ENCODE measurements around the gene FCHO2.
"Not testable (repeated sequence)": the region's sequence is repeated elsewhere in the genome, so short reads cannot be mapped to it uniquely, and the experiment has no call there.

FCHO2 gene, protein sequence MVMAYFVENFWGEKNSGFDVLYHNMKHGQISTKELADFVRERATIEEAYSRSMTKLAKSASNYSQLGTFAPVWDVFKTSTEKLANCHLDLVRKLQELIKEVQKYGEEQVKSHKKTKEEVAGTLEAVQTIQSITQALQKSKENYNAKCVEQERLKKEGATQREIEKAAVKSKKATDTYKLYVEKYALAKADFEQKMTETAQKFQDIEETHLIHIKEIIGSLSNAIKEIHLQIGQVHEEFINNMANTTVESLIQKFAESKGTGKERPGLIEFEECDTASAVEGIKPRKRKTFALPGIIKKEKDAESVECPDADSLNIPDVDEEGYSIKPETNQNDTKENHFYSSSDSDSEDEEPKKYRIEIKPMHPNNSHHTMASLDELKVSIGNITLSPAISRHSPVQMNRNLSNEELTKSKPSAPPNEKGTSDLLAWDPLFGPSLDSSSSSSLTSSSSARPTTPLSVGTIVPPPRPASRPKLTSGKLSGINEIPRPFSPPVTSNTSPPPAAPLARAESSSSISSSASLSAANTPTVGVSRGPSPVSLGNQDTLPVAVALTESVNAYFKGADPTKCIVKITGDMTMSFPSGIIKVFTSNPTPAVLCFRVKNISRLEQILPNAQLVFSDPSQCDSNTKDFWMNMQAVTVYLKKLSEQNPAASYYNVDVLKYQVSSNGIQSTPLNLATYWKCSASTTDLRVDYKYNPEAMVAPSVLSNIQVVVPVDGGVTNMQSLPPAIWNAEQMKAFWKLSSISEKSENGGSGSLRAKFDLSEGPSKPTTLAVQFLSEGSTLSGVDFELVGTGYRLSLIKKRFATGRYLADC

DNA sequence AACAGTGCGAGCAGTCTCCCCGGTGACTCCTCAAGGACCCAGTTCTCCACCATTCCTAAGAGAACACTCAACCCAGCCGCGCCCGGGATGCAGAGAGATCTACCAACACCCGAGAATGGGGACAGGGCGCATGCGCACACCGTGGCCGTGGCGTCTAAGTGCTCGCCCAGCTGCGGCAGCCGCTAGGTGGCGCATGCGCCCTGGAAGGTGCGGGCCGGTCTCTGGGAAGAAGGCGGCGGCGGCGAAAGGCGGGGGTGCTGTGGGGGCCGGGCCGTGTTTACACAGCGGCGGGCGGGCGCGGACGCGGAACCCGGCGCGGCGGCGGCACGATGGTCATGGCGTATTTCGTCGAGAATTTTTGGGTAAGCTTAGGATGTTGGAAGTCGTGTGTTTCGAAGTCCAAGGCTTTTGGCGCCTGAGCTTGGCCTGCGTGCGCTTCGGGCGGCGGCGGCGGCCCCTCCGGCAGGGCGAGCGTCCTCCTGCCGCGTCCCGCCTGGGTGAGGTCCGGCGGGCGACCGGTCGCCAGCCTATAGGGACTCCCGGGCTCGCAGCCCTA, at the start of gene FCHO2:
FCHO2 (plus strand) TSS at position 274 of the 556 bp plus-strand sequence; CDS start at position 330, 56 bp downstream.
- peak; percentile 98 for DNase-seq

GRCh38 chr5:72906806-72907205, 49.0 kb upstream of the FCHO2 start:
- no peak for DNase-seq

- no peak for DNase-seq
Observed at GRCh38 chr5:72908664-72909063, 47.2 kb upstream of the FCHO2 start.

- no peak for DNase-seq
Observed at GRCh38 chr5:72917371-72917776, 38.5 kb upstream of the FCHO2 start.

GRCh38 chr5:72920690-72921502, 34.9 kb upstream of the FCHO2 start:
- DNase-seq: no peak

DNA sequence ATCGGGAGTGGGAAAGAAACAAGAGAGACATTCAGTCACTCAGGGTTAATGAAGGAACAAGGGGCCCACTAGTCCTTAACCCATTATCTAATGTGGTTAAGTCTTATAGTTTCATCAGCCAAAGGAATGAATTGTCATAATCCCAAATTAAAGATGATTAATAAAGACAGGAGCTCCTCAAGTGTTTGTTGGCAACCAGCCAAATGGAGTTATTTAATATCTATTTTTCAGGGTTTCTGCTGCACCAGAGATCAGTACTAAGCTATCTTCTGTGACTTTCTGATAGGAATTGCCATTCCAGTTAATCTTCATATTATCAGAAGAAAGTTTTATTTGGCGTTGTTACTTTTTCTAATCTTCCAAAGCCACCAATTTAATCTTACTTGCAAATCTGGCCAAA, 34.0 kb upstream of the FCHO2 start:
- DNase-seq: no peak

DNA sequence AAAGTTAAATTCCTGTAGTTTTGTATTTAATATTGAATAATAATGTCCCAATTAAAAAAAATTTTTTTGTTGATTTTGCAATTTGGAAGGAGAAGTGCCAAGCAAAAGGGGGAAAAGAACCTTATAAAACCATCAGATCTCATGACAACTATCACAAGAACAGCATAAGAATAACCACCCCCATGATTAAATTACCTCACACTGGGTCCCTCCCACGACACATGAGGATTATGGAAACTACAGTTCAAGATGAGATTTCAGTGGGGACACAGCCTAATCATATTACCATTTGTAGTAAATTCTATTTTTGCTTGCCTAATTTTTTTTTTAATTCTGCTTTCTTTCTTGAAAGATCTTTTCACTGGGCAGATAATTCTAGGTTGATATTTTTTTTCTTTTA, 33.4 kb upstream of the FCHO2 start:
- no peak for DNase-seq

DNA sequence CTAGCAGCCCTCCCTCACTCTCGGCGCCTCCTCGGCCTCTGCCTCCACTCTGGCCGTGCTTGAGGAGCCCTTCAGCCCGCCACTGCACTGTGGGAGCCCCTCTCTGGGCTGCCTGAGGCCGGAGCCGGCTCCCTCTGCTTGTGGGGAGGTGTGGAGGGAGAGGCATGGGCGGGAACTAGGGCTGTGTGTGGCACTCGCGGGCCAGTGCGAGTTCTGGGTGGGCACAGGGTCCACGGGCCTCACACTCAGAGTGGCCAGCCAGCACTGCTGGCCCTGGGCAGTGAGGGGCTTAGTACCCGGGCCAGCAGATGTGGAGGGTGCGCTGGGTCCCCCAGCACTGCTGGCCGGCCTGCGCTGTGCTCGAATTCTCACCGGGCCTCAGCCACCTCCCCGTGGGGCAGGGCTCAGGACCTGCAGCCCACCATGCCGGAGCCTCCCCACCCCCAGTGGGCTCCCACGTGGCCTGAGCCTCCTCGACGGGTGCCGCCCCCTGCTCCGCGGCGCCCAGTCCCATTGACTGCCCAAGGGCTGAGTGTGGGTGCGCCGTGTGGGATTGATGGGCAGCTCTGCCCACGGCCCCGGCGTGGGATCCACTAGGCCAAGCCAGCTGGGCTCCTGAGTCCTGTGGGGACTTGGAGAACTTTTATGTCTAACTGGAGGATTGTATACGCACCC, 30.4 kb upstream of the FCHO2 start:
- DNase-seq: no peak

DNA sequence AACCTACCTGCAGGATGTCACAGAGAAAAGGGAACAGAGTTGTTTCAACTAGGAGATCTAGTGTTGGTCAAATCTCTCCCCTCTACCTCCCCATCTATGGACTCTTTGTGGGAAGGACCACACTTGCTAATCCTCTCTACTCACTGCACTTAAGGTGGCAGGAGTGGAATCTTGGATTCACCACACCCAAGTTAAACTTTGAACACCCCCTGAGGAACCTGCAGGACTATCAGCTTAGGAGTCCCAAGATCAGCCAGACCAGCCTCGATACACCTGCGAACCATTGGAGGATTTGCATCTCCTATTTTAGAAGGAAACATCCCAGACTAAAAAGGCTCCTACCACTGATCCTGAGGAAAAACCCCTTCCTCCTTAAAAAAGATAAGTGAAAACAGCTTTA, 23.2 kb upstream of the FCHO2 start:
- DNase-seq: not testable (repeated sequence)

DNA sequence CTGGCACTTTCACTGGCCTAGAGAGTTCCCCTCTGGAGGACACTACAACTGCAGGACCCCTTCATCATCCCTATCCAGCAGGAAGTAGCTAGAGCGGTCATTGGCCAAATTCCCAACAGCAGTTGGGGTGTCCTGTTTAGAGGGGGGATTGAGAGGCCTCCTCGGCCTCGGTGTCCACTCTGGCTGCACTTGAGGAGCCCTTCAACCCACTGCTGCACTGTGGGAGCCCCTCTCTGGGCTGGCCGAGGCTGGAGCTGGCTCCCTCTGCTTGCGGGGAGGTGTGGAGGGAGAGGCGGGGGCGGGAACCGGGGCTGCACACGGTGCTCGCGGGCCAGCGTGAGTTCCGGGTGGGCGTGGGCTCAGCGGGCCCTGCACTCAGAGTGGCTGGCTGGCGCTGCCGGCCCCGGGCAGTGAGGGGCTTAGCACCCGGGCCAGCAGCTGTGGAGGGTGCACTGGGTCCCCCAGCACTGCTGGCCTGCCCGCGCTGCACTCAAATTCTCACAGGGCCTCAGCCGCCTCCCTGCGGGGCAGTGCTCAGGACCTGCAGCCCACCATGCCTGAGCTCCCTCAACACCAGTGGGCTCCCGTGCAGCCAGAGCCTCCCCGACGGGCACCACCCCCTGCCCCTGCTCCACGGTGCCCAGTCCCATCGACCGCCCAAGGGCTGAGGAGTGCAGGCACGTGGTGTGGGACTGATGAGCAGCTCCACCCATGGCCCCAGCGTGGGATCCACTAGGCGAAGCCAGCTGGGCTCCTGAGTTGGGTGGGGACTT, 20.7 kb upstream of the FCHO2 start:
- not testable (repeated sequence) for DNase-seq

GRCh38 chr5:72936893-72937292, 18.9 kb upstream of the FCHO2 start:
- no peak for DNase-seq

DNA sequence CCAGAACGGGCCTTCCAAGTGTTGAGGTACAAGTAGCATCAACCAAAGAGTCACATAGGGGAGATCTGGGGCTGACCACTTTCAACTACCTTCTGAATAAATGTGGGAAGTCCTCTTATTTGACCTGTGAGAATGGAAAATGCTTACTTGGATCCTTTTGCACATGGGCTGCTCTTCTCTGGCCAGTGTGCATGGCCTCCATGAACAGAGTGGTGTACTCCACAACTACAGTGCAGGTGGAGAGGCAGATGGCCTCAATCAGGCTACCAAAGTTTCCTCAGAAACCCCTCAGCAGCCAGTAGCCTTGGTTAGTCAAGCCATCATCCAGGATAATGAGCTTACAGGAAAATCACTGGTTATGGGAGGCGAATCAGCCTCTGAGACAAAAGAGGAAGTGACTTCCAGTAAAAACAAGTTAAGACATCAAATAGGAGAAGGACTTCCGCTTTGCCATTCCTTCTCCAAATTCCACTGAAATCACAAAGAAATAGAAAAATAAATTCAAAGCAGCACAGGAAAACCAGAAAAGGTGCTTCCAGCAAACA, 18.3 kb upstream of the FCHO2 start:
- DNase-seq: no peak

GRCh38 chr5:72938206-72938605, 17.6 kb upstream of the FCHO2 start:
- no peak for DNase-seq

GRCh38 chr5:72940082-72940481, 15.8 kb upstream of the FCHO2 start:
- no peak for DNase-seq

- DNase-seq: no peak
Observed at GRCh38 chr5:72943307-72943706, 12.5 kb upstream of the FCHO2 start.

GRCh38 chr5:72947498-72947897, 8.3 kb upstream of the FCHO2 start:
- DNase-seq: no peak

- no peak for DNase-seq
Observed at GRCh38 chr5:72949481-72949880, 6.4 kb upstream of the FCHO2 start.

- DNase-seq: no peak
Observed at GRCh38 chr5:72951671-72952468, 4.0 kb upstream of the FCHO2 start.

- DNase-seq: no peak
Observed at GRCh38 chr5:72954389-72954788, 1.5 kb upstream of the FCHO2 start.

DNA sequence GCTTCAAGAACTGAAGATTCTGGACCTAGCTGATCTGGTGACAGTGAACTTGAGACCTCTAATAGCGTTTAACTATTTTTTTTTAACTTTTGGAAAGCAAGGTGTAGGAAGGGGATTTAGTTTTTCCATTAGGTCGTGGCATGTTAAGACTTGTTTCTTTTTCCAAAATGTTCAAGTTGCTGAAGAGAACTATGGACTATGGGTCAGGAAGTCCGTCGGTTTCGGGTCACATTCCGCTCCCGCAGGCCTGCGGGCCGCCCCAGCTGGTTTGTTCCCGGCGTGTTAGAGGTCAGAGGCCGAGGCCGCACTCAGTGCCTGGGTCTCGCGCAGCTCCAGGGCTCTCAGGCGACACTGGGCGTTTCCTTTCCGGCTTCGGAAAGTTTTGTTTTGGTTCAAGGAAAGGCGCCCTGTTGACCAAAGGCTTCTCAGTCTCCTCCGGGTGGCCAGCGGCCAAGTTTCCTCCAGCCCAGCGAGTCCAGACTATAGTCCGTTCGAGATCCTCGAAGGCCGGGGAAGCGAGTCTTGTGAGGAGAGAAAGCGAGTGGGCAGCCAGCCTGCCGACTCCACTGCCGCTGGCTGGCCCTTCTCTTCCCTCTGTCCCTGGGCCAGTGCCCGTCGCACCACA, 586 bp upstream of the FCHO2 start:
- peak; percentile 87 for DNase-seq
